Neuronal stem cell (in vitro differentiated cells): ENCODE data around the gene ITPKC.

Source experiments
- DNase-seq: peaks from one replicate; pipeline ENCODE4 v3.0.0-alpha.2; 2013; ENCODE audit warnings: low spot score
- H2AFZ ChIP-seq: one replicate; pipeline ENCODE4 v1.6.1; 2013; ENCODE audit warnings: mild to moderate bottlenecking, low read length, inconsistent platforms
- H2AK5ac ChIP-seq: 2 replicates; pipeline ENCODE4 v1.6.1; 2013; ENCODE audit warnings: low read depth, mild to moderate bottlenecking, inconsistent platforms, low read length, moderate library complexity, mixed read lengths
- H2BK120ac ChIP-seq: 2 replicates; pipeline ENCODE4 v1.6.1; 2013; ENCODE audit warnings: low read depth, mild to moderate bottlenecking, inconsistent platforms, low read length, moderate library complexity, mixed read lengths
- H2BK12ac ChIP-seq: one replicate; pipeline ENCODE4 v1.6.1; 2013; ENCODE audit warnings: low read length, inconsistent platforms
- H2BK15ac ChIP-seq: 2 replicates; pipeline ENCODE4 v1.6.1; 2013; ENCODE audit warnings: mild to moderate bottlenecking, low read length, inconsistent platforms, mixed read lengths
- H2BK5ac ChIP-seq: one replicate; pipeline ENCODE4 v1.6.1; 2013; ENCODE audit warnings: inconsistent platforms, mild to moderate bottlenecking, low read length, moderate library complexity
- H3K14ac ChIP-seq: one replicate; pipeline ENCODE4 v1.6.1; 2013; ENCODE audit warnings: low read length, inconsistent platforms
- H3K18ac ChIP-seq: 2 replicates; pipeline ENCODE4 v1.6.1; 2013; ENCODE audit warnings: low read length, inconsistent platforms
- H3K23ac ChIP-seq: 2 replicates; pipeline ENCODE4 v1.6.1; 2013; ENCODE audit warnings: low read depth, mild to moderate bottlenecking, mixed read lengths, low read length, inconsistent platforms; ENCODE audit not compliant: poor library complexity
- H3K27ac ChIP-seq: replicated peaks from 3 replicates; pipeline ENCODE4 v1.5.1; 2013; ENCODE audit warnings: low read length, inconsistent platforms
- H3K27me3 ChIP-seq, 3 experiments: 2 replicates each; pipeline ENCODE4 v1.6.1; 2013; ENCODE audit warnings: low read length in 3 of 3, mild to moderate bottlenecking in 2 of 3, inconsistent platforms in 1 of 3, low read depth in 1 of 3, mixed read lengths in 1 of 3, moderate library complexity in 1 of 3; ENCODE audit not compliant: control insufficient read depth in 3 of 3, insufficient read depth in 3 of 3
- H3K36me3 ChIP-seq, 2 donors: replicated peaks in 1 of 2; 2 replicates each; pipeline ENCODE4 v1.6.1; 2013; ENCODE audit warnings: low read length in 2 of 2; ENCODE audit not compliant: control insufficient read depth in 2 of 2, insufficient read depth in 2 of 2
- H3K4ac ChIP-seq: 2 replicates; pipeline ENCODE4 v1.6.1; 2013; ENCODE audit warnings: inconsistent platforms, mild to moderate bottlenecking, low read length, moderate library complexity
- H3K4me1 ChIP-seq, 2 donors: 1 replicate in 1 of 2; 2 replicates in 1 of 2; pipeline ENCODE4 v1.6.1; 2013; ENCODE audit warnings: low read length in 2 of 2, low read depth in 1 of 2; ENCODE audit not compliant: control insufficient read depth in 2 of 2, insufficient read depth in 1 of 2
- H3K4me2 ChIP-seq: one replicate; pipeline ENCODE4 v1.6.1; 2013; ENCODE audit warnings: mild to moderate bottlenecking, low read length, inconsistent platforms; ENCODE audit not compliant: insufficient read depth, poor library complexity, severe bottlenecking
- H3K4me3 ChIP-seq, 2 donors: 2 replicates each; pipeline ENCODE4 v1.5.1; 2013; ENCODE audit warnings: low read length in 2 of 2, mild to moderate bottlenecking in 2 of 2, inconsistent platforms in 1 of 2, moderate library complexity in 1 of 2
- H3K79me1 ChIP-seq: one replicate; pipeline ENCODE4 v1.6.1; 2013; ENCODE audit warnings: low read depth, mild to moderate bottlenecking, inconsistent platforms, low read length, moderate library complexity
- H3K9ac ChIP-seq: one replicate; pipeline ENCODE4 v1.6.1; 2013; ENCODE audit warnings: mild to moderate bottlenecking, low read depth, low read length, inconsistent platforms; ENCODE audit not compliant: poor library complexity
- H3K9me3 ChIP-seq, 2 donors: replicated peaks in 1 of 2; 2 replicates each; pipeline versions ENCODE3 to v1.6.1; 2013; ENCODE audit warnings: low read length in 2 of 2, mild to moderate bottlenecking in 2 of 2, inconsistent platforms in 1 of 2, low read depth in 1 of 2, mixed read lengths in 1 of 2, moderate library complexity in 1 of 2; ENCODE audit not compliant: control insufficient read depth in 2 of 2, insufficient read depth in 1 of 2
- H4K8ac ChIP-seq: one replicate; pipeline ENCODE4 v1.6.1; 2013; ENCODE audit warnings: low read depth, mild to moderate bottlenecking, inconsistent platforms, low read length, moderate library complexity
- H4K91ac ChIP-seq: one replicate; pipeline ENCODE4 v1.6.1; 2013; ENCODE audit warnings: low read length, low read depth, mild to moderate bottlenecking, inconsistent platforms; ENCODE audit not compliant: poor library complexity
- WGBS, 2 donors: extraction: QIAGEN DNeasy Blood & Tissue Kit; methylation state at CpG; one replicate each; pipeline ENCODE4 v1.1.7; 2013; ENCODE audit warnings: missing lambda C conversion rate in 2 of 2, mixed read lengths in 1 of 2; ENCODE audit not compliant: insufficient read length in 2 of 2, insufficient replicate concordance in 1 of 2; ENCODE audit errors: extremely low coverage in 2 of 2; 5-methylcytosine and 5-hydroxymethylcytosine counted together

ITPKC gene

DNA sequence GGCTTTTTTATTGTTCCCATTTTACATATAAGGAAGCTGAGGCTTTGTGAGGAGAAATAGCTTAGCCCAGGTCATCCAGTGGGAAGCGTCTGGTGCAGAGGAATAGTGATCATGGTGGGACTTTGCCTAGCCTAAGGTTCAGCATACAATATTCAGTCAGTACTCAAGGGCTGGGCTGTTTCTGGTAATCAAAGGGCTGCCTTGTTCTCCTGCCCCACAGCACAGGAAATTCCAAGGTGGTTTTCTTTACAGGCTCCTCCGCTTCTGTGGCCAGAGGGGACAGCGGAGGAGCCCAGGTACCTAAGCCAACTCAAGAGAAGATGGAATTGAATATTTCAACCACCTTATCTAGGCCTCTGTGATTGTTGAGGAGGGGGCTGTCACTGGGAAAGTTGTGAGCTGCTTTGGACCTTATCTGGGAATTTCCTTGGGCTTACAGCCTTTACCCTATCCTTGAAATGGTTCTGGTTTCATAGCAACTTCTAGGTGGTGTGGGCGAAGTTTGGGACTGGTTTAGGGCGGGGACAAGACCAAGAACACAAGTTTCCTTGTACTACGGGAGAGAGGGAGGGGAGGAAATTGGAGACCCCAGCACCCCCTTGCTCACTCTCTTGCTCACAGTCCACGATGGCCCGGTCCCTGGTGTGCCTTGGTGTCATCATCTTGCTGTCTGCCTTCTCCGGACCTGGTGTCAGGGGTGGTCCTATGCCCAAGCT, 58.2 kb downstream of the ITPKC start, which contains the start of gene MIA:
TSS of gene MIA (plus strand) at position 606 of the 716 bp plus-strand sequence. CDS start at position 628, 22 bp downstream.
- peaks cover 0 to 5% of the 10 kb centered on the region in 2 donors for H3K9me3 ChIP-seq
- no peak within 1 kb of the TSS for H3K4me2 ChIP-seq
- no peak within 1 kb of the TSS for H3K23ac ChIP-seq
- no peak for DNase-seq
- H2BK120ac ChIP-seq: no peak within 1 kb of the TSS
- no peaks in the 10 kb centered on the region for H3K79me1 ChIP-seq
- H2AFZ ChIP-seq: peak within 1 kb of the TSS; percentile 19
- peak within 1 kb of the TSS; percentile 7 for H3K18ac ChIP-seq
- H3K4me3 ChIP-seq: no peak within 1 kb of the TSS
- peaks cover 1 to 4% of the 10 kb centered on the region in 2 donors for H3K36me3 ChIP-seq
- no peak within 1 kb of the TSS for H2BK5ac ChIP-seq
- no peak within 1 kb of the TSS for H3K9ac ChIP-seq
- no peak within 1 kb of the TSS for H4K91ac ChIP-seq
- no peaks in the 10 kb centered on the region for H3K27me3 ChIP-seq
- H3K4ac ChIP-seq: no peak within 1 kb of the TSS
- no peak within 1 kb of the TSS for H3K14ac ChIP-seq
- peaks cover 0 to 6% of the 10 kb centered on the region in 2 donors for H3K4me1 ChIP-seq
- no CpG with 5 or more reads among the region's 9 CpGs for WGBS, 2 donors
- H2AK5ac ChIP-seq: peak within 1 kb of the TSS; percentile 92
- H2BK12ac ChIP-seq: no peak within 1 kb of the TSS
- H4K8ac ChIP-seq: no peak within 1 kb of the TSS
- no peak within 1 kb of the TSS for H3K27ac ChIP-seq
- no peak within 1 kb of the TSS for H2BK15ac ChIP-seq

DNA sequence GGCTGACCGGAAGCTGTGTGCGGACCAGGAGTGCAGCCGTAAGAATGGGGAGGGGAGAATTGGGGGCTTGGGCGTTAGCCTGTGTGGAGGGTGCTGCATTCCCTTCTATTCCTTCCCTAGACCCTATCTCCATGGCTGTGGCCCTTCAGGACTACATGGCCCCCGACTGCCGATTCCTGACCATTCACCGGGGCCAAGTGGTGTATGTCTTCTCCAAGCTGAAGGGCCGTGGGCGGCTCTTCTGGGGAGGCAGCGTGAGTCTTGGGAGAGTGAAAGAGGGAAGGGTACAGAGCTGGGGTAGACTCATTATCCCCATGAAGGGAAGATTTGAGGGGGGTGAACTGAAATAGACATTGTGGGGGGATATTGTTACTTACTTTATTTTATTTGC, 58.7 kb downstream of the ITPKC start:
- peaks cover 0 to 5% of the 10 kb centered on the region in 2 donors for H3K9me3 ChIP-seq
- H2AK5ac ChIP-seq: peak overlapping the region; percentile 92
- H3K79me1 ChIP-seq: no peaks in the 10 kb centered on the region
- H3K27me3 ChIP-seq: no peaks in the 10 kb centered on the region
- DNase-seq: no peak
- no peak overlapping the region for H2BK120ac ChIP-seq
- H3K4me2 ChIP-seq: no peak overlapping the region
- peaks cover 1 to 4% of the 10 kb centered on the region in 2 donors for H3K36me3 ChIP-seq
- no peak overlapping the region for H3K4ac ChIP-seq
- no peak overlapping the region for H3K9ac ChIP-seq
- no peak overlapping the region for H3K14ac ChIP-seq
- H3K18ac ChIP-seq: peak overlapping the region; percentile 7
- H4K91ac ChIP-seq: no peak overlapping the region
- peaks cover 0 to 6% of the 10 kb centered on the region in 2 donors for H3K4me1 ChIP-seq
- no peak overlapping the region for H4K8ac ChIP-seq
- H2BK5ac ChIP-seq: no peak overlapping the region
- H2BK12ac ChIP-seq: no peak overlapping the region
- H2BK15ac ChIP-seq: no peak overlapping the region
- no peak overlapping the region for H3K23ac ChIP-seq
- WGBS, 2 donors: no CpG with 5 or more reads among the region's 10 CpGs
- H3K27ac ChIP-seq: no peak overlapping the region
- H2AFZ ChIP-seq: peak overlapping the region; percentile 19
- no peak overlapping the region for H3K4me3 ChIP-seq

DNA sequence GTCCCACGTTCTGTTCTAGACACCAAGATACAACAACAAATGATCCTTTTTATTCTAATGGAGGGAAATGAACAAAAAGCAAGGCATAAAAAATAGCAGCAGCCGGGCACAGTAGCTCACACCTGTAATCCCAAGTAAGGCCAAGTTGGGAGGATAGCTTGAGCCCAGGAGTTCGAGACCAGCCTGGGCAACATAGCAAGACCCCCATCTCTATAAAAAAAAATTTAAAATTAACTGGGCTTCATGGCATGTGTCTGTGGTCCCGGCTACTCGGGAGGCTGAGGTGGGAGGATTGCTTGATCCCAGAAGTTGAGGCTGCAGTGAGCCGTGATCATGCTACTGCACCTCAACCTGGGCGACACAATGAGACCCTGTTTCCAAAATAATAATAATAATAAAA, 59.5 kb downstream of the ITPKC start:
- no peak overlapping the region for H3K27ac ChIP-seq
- H2BK15ac ChIP-seq: no peak overlapping the region
- no peak overlapping the region for H3K4ac ChIP-seq
- no peaks in the 10 kb centered on the region for H3K27me3 ChIP-seq
- H2BK5ac ChIP-seq: no peak overlapping the region
- no peak overlapping the region for H4K91ac ChIP-seq
- H3K36me3 ChIP-seq: peaks cover 0 to 1% of the 10 kb centered on the region in 2 donors
- WGBS, 2 donors: no CpG with 5 or more reads among the region's 7 CpGs
- H3K14ac ChIP-seq: no peak overlapping the region
- H3K9me3 ChIP-seq: no peaks in the 10 kb centered on the region
- H3K18ac ChIP-seq: no peak overlapping the region
- no peak for DNase-seq
- no peak overlapping the region for H2AFZ ChIP-seq
- no peak overlapping the region for H3K4me2 ChIP-seq
- H4K8ac ChIP-seq: no peak overlapping the region
- H3K79me1 ChIP-seq: no peaks in the 10 kb centered on the region
- no peak overlapping the region for H3K4me3 ChIP-seq
- no peak overlapping the region for H2BK12ac ChIP-seq
- H3K4me1 ChIP-seq: peaks cover 0 to 6% of the 10 kb centered on the region in 2 donors
- no peak overlapping the region for H2BK120ac ChIP-seq
- H2AK5ac ChIP-seq: no peak overlapping the region
- H3K9ac ChIP-seq: no peak overlapping the region
- H3K23ac ChIP-seq: no peak overlapping the region

DNA sequence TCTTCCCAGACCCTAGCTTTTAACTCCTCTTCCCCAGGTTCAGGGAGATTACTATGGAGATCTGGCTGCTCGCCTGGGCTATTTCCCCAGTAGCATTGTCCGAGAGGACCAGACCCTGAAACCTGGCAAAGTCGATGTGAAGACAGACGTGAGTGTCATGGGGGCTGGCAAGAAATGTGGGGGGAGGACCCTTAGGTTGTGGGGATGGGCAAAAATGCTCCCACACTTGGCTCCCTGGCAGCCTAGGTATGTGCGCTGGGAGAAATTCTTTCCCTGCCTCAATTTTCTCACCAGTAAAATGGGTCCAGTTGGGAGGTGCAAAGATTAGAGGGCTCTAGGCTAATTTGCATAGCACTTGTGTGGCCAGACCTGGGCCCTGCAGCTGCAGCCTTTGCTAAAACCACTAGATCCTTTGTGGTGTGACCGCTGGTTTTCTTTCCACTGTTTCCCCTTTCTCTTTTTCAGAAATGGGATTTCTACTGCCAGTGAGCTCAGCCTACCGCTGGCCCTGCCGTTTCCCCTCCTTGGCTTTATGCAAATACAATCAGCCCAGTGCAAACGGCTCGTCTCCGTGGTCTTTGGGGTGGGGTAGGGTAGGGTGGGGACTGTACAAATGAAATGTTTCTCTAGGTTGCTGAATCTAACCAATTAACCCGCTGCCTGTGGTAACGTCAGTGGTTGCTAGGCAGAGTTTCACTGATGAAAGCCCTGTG, 60.2 kb downstream of the ITPKC start:
- no peaks in the 10 kb centered on the region for H3K27me3 ChIP-seq
- H3K9ac ChIP-seq: peak overlapping the region; percentile 38
- no peak overlapping the region for H4K8ac ChIP-seq
- no peak overlapping the region for H2BK120ac ChIP-seq
- H3K4ac ChIP-seq: no peak overlapping the region
- H2BK12ac ChIP-seq: no peak overlapping the region
- peak overlapping the region; percentile 35 for H2AFZ ChIP-seq
- H3K14ac ChIP-seq: no peak overlapping the region
- no peak overlapping the region for H4K91ac ChIP-seq
- peak overlapping the region; percentile 58 for H3K4me2 ChIP-seq
- no peaks in the 10 kb centered on the region for H3K79me1 ChIP-seq
- no peak overlapping the region for H2BK15ac ChIP-seq
- no CpG with 5 or more reads among the region's 13 CpGs for WGBS, 2 donors
- H3K4me1 ChIP-seq: peaks cover 0 to 6% of the 10 kb centered on the region in 2 donors
- no peaks in the 10 kb centered on the region for H3K9me3 ChIP-seq
- H3K18ac ChIP-seq: peak overlapping the region; percentile 69
- H3K4me3 ChIP-seq: peak overlapping the region; percentile 64 to 81
- H3K36me3 ChIP-seq: peaks cover 0 to 1% of the 10 kb centered on the region in 2 donors
- H2AK5ac ChIP-seq: peak overlapping the region; percentile 70
- peak; percentile 97 for DNase-seq
- H3K27ac ChIP-seq: peak overlapping the region; percentile 100
- H2BK5ac ChIP-seq: no peak overlapping the region
- H3K23ac ChIP-seq: no peak overlapping the region
